ENCODE measurements around the gene MRTFA.
"Not testable (repeated sequence)": the region's sequence is repeated elsewhere in the genome, so short reads cannot be mapped to it uniquely, and the experiment has no call there.

Gene MRTFA

DNA sequence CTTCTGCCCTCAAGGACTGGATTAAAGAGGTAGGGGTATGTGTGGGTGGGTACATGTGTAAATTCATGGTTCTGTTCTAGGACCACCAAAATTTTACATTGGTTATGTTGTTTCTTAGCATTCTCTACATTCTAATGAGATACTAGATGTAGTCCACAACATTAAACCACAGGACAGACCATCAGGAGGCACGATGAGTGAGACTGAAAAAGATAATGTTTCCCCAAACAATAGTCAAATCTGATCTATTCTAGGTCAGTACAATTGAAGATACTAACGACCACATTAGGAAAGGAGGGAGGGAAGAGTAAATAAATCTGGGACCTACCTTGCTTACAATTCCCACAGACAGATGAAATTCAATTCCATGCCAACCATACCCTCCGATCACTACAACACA lies 42.2 kb downstream of the MRTFA start:
- no peak for DNase-seq

DNA sequence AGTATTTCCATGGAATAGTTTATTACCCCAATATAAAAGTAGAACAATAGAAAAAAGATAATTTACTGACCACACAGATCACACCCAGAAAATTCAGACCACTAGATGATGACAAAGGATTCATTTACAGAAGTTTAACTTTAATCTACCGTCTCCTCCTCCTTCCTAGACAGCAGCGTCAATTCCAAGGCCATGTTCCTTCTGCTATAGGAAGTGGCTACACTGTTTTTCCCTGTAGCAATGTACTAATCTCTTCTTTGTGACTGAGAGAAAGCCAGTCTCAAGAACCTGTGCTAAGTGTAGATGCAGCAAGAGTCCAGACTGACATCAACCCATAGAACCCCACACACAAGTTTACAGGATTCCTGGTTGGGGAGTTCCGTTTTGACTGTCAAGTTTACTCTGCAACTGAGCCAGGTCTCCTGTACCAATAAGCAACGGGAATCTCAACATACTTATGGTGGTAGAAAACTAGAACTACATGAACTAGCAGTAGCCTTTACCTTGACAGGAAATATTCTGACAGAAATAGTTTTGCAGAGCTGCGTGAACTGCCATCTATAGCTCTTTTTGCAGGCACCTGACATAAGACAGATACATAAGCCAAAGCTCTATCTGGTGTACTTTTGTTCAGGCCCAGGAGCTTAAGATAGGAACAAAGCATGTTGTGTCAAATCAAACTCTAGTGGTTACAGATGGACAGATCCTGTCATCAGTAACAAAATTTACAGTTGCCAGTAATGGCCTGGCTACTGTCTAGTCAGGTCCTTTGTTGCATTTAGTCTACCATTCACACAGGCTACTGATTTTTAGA lies 42.9 kb downstream of the MRTFA start:
- no peak for DNase-seq

DNA sequence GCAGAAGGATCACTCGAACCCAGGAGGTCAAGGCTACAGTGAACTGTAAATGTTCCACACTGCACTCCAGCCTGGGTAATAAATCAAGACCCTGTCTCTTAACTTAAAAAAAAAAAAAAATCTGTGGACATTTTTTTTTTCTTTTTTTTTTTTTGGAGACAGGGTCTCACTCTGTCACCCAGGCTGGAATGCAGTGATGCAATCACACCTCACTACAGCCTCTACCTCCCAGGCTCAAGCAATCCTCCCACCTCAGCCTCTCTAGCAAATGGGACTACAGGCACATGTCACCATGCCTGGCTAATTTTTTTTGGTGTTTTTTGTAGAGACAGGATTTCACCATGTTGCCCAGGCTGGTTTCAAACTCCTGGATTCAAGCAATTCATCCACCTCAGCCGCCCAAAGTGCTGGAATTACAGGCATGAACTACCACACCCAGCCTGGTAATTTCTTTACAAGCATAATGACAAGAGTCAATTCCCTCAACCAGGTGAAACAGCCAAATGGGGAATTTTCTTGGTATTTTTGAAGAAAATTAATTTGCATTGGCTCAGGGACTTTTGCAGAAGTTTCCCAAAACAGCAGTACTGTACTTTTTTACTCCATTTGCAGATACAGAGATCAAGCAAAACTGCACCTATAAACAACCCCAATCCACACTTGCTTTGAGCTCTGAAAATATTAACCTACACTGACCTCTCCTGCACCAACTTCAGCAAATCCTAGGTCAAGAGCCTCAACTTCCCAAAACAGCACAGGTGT lies 44.0 kb downstream of the MRTFA start:
- DNase-seq: no peak

DNA sequence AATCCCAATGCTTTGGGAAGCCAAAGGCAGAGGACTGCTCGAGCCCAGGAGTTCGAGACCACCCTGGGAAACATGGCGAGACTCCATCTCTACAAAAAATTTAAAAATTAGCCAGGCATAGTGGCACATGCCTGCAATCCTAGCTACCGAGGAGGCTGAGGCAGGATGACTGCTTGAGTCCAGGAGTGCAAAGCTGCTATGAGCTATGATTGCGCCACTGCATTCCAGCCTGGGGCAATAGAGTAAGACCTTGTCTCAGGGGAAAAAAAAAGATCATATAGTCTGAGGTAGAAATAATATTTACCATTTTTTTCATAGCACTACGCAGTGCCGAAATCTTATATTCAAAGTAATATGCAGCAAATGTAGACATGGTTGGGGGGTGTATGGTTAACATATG lies 47.8 kb downstream of the MRTFA start:
- DNase-seq: no peak

DNA sequence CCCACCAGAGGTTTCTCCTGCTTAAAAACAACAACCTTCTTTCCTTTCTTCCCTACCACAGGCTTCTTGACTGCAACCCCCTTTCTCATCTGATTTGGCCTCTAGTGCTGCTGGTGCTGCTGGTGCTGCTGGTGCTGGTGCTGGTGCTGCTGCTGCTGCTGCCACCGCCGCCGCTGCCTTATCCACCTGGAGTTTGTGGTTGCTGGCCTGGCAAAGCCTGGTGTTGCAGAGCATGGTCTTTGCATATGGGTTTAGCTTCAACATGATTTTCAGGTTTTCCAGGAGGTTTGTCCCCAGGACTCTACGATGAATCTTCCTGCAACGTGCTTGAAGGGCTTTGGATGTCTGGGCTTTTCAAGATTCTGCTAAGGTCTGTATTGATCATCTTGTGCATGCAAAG lies 49.7 kb downstream of the MRTFA start:
- DNase-seq: no peak

GRCh38 chr22:40585310-40585751 lies 51.2 kb downstream of the MRTFA start:
- no peak for DNase-seq

GRCh38 chr22:40584766-40585165 lies 51.8 kb downstream of the MRTFA start:
- DNase-seq: not testable (repeated sequence)

GRCh38 chr22:40583053-40583741 lies 53.3 kb downstream of the MRTFA start:
- DNase-seq: no peak

DNA sequence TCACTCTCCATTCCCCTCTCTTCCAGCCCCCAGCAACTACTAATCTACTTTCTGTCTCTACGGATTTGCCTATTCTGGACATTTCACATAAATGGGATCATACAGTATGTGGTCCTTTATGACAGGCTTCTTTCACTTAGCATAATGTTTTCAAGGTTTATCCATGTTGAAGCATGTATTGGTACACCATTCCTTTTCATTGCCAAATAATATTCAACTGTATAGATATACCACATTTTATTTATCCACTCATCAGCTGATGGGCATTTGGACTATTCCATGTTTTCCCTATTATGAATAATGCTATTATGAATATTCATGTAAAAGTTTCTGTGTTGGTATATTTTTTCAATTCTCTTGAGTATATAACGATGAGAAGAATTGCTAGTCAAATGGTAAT lies 54.5 kb downstream of the MRTFA start:
- no peak for DNase-seq

DNA sequence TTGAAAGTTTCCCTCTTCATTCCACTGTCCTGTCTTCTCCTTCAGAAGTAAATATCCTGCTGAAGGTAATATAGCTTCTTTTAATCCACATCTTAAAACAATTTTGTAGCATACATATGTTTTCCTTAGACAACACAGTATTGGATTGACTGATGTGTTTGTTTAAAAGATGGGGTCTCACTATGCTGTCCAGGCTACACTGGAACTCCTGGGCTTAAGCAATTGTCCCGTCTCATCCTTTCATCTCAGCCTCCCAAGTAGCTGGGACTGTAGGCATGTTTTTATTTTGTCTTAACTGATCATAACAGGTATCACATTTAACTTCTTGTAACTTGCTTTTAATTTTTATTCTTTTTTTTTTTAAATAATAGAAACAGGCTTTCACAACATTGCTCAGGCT lies 55.9 kb downstream of the MRTFA start:
- no peak for DNase-seq

DNA sequence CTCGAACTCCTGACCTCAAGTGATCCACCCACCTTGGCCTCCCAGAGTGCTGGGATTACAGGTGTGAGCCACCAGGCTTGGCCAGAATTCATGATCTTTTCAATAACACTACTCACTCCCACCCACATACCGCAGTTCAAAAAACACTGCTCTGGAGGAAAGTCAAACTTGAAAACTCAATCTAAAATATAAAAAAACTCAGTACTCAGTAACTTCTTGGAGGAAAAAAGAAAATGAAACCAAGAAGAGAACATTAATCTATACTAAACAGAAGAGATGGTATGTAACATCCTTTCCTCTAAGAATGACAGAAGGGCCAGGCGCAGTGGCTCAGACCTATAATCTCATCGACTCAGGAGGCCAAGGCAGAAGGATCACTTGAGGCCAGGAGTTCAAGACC lies 58.3 kb downstream of the MRTFA start:
- DNase-seq: no peak

DNA sequence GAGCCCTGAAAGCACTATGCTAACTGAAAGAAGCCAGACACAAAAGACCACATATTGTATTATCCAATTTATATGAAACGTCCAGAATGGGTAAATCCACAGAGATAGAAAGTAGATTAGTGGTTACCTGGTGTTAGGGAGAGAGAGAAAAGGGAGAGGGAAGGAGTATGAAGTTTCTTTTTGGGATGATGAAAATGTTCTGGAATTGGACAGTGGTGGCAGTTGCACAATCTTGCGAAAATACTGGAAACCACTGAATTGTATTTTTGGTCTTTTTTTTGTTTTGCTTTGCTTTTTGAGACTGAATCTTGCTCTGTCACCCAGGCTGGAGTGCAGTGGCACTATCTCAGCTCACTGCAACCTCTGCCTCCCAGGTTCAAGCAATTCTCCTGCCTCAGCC lies 63.5 kb downstream of the MRTFA start:
- DNase-seq: no peak

- no peak for DNase-seq
These were observed 64.6 kb downstream of the MRTFA start for GRCh38 chr22:40571887-40572286.

DNA sequence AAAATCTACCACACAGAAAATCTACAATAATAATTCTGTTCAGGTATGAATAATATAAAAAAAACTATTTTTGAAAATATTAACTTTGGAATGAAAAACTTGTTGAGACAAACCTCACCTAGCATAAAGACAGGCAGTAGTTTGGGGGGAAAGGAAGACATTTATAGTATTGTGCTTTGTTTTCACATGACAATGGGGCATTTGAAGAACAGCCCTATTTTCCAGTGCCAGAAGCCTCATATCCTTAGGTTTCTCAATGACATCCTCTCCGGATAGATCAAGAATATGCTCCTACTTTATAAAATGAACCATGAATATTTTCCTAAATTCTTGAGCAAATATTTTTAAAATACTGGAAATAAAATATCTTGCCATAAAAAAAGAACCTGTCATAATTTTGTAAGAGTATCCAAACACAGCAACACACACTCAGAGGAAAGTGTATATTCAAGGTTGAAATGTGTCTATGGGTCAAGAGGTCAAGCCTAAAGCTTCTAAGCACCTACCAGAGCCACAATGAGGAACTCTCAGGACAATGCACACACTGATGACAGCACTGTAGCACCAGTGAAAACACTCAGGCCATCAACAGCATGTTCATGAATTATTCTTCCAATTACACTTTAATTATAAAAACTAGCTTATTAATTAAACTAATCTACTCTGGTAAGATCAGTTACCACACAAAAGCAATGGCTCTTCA lies 68.7 kb downstream of the MRTFA start:
- DNase-seq: no peak

DNA sequence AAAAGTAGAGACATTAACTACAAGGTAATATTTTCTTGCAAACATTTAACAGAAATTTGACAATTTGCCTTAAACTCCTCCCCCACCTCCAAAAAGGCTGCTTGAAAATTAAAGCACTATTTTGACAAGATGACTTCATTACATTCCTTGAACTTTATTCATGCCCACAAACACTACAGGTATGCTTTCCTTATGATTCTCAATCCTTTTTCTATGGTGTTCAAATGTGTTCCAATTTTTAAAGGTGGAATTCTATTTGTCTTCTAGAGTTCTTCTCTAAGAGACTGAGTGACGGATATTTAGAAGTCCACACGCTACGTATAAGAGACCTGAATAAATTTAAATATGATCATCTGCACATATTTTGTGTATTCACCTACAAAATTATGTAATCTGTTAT lies 69.4 kb downstream of the MRTFA start:
- no peak for DNase-seq

- no peak for DNase-seq
These were observed 75.5 kb downstream of the MRTFA start for GRCh38 chr22:40560994-40561515.

DNA sequence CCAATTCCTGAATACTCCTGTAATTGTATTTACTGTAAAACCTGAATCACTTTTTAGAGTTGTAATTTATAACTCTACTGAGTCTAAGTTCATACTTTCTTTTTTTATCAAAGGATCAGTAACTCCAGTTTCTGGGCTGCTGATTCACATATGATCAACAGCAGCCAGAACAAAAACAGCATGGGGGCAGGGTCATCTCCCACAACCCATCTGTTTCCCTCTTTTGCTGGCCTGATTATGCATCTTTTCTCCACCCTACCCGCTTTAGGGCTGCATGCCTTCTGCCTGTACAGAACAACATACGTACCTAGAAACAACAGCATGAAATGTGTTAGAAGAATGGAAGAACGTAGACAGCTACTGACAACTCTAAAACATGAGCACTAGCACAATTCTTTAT lies 76.0 kb downstream of the MRTFA start:
- DNase-seq: no peak

DNA sequence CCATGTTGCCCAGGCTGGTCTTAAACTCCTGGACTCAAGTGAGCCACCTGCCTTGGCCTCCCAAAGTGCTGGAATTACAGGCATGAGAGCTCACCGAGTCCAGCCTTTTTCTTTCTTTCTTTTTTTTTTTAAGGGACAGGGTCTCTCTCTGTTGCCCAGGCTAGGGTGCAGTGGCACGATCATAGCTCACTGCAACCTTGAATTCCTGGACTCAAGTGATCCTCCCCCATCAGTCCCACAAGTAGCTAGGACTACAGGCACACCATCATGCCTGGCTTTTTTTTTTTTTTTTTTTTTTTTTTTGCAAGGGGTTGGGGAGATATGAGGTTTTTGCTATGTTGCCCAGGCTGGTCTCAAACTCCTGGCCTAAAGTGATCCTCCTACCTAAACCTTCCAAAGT lies 78.5 kb downstream of the MRTFA start:
- DNase-seq: no peak

GRCh38 chr22:40556641-40557040 lies 79.9 kb downstream of the MRTFA start:
- no peak for DNase-seq

GRCh38 chr22:40554023-40554422 lies 82.5 kb downstream of the MRTFA start:
- DNase-seq: not testable (repeated sequence)

- no peak for DNase-seq
These were observed 83.4 kb downstream of the MRTFA start for GRCh38 chr22:40553014-40553554.

- DNase-seq: no peak
These were observed 84.4 kb downstream of the MRTFA start for GRCh38 chr22:40552070-40552469.

GRCh38 chr22:40547729-40548143 lies 88.8 kb downstream of the MRTFA start:
- no peak for DNase-seq
